NCI-H82 treated with DMSO at 0.1 percent for 48 hours (cell line): ENCODE results near the gene HM13.
A peak's percentile ranks its signal among the peaks of the same experiment; 100 is the strongest.
"Not testable (repeated sequence)": the region's sequence is repeated elsewhere in the genome, so short reads cannot be mapped to it uniquely, and the experiment has no call there.

Experiments
- DNase-seq: peaks from one replicate; lab custom pipeline; 2025; ENCODE audit not compliant: unreplicated experiment; lab: John Stamatoyannopoulos, UW

The HM13 gene, protein sequence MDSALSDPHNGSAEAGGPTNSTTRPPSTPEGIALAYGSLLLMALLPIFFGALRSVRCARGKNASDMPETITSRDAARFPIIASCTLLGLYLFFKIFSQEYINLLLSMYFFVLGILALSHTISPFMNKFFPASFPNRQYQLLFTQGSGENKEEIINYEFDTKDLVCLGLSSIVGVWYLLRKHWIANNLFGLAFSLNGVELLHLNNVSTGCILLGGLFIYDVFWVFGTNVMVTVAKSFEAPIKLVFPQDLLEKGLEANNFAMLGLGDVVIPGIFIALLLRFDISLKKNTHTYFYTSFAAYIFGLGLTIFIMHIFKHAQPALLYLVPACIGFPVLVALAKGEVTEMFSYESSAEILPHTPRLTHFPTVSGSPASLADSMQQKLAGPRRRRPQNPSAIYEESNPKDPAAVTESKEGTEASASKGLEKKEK

DNA sequence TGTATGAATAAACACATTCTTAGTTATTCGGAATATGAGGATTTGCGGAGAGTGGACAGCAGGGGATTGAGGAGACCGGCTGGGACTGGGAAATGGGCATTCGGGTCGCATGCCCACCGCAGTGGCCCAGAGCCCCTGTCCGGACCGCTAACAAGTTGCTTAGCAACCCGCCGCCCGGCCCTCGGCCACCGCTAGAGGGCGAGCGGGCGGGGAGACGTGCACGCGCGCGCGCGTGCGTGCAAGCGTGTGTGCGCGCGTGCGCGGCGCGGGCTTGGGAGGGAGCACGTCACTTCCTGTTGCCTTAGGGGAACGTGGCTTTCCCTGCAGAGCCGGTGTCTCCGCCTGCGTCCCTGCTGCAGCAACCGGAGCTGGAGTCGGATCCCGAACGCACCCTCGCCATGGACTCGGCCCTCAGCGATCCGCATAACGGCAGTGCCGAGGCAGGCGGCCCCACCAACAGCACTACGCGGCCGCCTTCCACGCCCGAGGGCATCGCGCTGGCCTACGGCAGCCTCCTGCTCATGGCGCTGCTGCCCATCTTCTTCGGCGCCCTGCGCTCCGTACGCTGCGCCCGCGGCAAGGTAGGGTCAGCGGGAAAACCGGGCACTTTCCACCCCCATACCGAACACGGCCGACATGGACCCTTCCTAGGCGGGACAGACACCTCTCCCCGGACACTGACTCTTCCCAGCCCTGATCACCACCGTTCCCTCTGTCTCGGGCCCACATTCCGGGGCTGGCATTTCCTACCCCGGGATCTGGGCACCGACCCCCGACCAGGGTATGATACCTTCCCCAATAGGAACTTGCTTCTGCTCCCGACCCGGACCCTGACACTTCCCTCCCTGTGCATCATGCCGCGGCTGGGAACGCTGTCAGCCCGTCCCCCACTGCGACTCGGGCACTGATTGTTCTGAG is at the start of gene HM13:
Gene HM13, plus strand, starts transcription at position 289 of the 918 bp plus-strand sequence. Its CDS starts 110 bp downstream, at position 399.
- peak; percentile 52 for DNase-seq

DNA sequence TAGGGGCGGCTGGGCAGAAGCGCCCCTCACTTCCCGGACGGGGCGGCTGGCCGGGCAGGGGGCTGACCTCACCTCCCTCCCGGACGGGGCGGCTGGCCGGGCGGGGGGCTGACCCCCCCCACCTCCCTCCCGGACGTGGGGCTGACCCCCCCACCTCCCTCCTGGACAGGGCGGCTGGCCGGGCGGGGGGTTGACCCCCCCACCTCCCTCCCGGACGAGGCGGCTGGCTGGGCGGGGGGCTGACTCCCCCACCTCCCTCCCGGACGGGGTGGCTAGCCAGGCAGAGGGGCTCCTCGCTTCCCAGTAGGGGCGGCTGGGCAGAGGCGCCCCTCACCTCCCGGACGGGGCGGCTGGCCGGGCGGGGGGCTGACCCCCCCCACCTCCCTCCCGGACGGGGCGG is 43.3 kb upstream of the HM13 start:
- not testable (repeated sequence) for DNase-seq

DNA sequence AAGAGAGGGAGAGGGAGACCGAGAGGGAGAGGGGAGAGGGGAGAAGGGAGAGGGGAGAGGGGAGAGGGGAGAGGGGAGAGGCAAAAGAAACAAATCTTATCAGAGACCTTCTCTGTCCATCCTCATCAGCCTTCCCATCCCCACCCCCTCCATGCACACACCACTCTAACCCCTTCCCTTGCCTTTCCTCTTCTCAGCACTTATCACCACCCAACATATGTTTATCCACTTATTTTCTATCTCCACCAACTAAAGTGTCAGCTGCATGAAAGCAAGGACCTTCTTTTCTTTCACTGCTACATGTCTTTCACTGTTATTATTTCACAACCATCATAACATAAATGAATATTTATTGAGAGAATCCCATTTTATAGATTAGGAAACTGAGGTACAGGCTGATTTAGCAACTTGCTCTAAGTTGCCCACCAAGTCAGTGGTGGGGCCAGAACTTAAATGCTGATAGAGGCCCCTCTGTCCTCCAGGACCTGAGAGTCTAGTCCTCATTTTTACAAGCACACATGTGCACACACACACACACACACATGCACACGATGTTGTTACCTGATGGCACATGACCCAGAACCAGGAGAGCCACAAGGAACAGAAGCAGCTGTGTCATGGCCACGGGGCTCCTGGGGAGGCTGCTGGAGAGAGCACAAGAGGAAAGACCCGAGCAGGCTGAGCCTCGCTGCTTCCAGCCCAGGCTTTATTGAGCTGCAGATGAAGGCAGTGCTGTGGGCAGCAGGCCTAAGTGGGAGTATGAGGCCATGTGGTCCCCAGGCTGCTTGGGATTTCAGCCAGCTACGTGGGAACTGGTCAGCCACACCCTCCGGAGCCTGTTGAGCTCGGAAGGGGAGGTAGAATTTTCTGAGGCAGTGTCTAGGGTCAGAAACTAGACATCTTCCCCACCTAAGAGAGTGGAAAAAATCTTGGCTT is 41.6 kb upstream of the HM13 start:
- DNase-seq: no peak

DNA sequence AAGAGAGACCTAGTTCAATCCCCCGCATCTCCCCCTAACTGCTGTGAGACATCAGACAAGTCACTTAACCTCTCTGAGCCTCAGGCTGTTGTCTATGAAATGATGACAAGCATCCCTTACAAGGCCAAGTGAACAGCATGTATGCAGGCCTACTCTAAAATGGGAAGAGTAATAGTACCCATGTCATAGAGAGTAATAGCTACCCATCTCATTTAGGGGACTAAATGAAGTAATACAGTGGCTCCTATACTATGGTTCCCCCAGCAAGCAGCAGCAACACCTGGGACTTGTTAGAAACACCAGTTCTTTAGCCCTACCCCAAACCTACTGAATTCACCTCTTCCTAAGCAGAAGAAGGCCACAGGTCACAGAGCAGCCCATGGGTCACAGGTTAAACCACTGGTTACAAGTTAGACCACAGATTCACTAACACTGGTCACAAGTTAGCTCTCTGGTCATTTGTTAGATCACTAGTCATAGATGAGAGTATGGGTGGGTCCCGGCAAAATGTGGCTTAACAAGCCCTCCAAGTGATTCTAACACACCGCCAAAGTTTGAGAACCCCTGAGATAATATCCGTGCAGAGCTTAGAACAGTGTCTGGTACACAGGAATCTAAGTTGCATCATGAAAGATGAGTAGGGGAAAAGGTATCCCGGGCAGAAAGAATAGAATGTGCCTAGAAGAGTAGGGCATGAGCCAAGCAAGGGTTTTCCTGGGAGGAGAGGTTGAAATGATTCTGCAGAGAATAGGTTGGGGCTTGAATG is 40.7 kb upstream of the HM13 start:
- DNase-seq: no peak

DNA sequence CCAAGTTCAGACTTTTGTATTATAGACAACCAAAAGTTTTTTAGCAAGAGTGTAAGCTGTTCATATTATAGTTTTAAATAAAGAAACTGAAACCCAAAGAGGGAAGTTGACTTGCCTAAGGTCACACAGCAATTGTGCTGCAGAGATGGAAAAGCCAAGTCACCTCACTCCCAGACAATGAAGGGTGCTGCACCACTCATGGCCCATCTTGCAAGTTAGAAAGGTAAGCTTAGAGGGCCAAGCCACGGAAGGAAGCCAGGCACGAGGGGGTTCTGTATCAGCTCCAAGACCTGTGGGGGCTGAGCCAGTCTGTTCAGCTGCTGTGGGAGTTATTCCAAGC is 40.2 kb upstream of the HM13 start:
- DNase-seq: no peak

DNA sequence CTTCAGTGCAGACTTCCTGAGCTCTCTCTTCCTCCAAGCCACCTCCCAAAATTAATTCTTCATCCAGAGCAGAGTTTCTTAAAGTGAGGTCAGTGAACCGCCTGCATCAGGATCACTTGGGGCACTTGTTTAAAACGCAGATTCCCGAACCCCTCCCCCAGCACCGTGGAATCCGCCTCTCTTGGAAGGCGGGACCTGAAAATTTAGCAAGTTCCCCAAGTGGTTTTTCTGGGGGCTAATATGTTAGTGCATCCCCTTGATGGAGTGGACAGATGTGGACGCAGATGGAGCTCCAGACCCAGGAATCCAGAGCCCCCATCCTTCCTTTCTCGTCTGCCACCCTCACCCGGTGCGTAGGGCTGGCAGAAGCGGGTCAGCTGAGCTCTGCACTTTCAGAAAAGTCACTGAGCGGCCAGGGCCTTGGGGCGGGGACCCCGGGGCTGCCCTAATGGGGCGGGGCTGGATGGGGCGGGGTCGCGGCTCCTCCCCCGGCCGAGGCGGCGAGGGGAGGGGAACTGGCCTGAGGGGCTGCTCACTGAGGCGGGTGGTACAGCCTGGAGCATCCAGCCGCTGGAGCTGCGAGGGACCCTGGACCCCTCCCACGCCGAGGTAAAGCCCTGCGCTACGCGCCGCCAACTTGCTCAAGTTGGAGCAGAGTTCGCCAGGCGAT is 39.3 kb upstream of the HM13 start, which contains the start of the genes DEFB124 and REM1:
Gene DEFB124, minus strand, starts transcription at position 370 of the 670 bp plus-strand sequence. CDS start 2,114 bp downstream, outside the sequence.
Gene REM1, plus strand, starts transcription at position 531 of the 670 bp plus-strand sequence. CDS start 1,158 bp downstream, outside the sequence.
- no peak for DNase-seq

DNA sequence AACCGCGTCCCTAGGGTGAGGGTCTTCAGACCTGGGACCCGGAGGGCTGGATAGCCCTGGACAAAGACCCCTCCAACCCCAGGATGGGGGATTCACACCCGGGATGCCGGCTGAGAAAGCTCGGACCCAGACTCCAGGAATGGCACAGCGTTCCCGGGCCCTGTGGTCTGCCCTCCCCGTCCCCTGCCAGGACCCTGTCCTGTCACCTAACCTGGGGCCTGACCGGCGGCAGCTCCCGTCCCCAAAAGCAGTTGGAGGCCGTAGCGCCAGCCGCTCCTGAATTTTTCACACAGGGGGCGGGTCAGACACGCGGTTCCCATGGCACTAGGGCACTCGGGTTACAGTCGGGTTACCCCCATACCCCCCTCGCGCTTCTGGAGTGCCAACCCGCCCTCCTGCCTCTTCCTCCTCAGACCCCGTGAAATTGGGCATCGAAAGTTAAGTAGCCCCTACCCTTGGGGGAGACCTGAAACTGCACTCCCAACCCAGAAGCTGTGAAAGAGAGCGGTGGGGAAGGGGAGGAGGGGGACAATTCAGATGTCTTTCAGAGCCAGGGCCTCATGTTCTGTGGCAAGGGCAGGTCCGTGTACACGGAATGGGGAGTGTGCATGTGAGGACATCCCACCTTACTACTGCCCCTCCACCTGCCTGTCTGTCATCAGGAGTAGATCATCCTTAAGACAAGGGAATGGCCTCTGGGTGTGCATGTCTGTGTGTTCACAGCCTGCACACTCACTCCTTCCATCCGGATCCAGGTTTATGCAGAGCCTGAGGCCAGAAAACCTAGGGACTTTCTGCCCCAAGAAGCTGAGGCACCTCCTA is 38.6 kb upstream of the HM13 start:
- no peak for DNase-seq

DNA sequence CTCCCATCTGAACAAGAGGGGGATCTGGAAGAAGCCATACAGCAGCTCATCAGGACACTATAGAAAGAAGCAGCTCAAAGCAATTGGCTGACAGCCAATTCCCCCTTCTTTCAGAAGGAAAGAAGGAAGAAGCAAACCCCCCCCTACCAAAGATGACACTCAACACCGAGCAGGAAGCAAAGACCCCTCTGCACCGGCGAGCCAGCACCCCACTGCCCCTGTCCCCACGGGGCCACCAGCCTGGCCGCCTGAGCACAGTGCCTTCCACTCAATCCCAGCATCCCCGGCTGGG is 38.0 kb upstream of the HM13 start:
- DNase-seq: no peak

DNA sequence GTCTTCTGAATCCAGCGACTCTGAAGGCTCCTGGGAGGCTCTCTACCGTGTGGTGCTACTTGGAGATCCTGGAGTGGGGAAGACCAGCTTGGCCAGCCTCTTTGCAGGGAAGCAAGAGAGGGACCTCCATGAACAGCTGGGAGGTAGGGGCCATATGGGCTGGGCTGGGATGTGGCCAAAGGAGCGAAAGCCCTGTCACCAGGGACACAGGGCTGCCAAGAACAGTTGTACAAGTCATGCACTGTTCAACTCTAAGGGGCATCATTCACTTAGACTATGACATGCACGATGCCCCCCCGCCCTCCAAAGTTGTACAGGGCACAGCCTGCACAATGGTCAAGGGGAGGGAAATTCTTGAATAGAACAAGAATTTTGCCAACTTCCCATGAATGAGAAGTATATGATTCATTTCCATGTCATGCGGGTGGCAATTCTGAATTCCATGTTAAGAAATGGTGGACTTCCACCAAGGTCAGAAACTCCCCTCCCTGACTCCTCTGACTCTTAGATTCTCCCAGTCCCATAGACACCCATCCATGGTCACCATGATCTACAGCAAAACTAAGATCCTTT is 37.5 kb upstream of the HM13 start:
- no peak for DNase-seq

DNA sequence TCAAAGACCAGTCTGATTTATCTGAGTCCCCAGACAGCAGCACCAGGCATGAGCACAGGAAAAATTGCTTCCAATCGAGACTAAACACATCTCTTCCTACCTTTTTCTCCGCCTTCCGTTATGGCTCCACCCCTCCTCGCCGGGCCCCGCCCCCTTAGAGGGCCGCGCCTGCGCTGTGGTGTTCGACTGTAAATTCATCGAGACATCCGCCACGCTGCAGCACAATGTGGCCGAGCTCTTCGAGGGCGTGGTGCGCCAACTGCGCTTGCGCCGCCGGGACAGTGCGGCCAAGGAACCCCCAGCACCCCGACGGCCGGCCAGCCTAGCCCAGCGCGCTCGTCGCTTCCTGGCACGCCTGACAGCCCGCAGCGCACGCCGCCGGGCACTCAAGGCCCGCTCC is 30.2 kb upstream of the HM13 start:
- peak; percentile 22 for DNase-seq

DNA sequence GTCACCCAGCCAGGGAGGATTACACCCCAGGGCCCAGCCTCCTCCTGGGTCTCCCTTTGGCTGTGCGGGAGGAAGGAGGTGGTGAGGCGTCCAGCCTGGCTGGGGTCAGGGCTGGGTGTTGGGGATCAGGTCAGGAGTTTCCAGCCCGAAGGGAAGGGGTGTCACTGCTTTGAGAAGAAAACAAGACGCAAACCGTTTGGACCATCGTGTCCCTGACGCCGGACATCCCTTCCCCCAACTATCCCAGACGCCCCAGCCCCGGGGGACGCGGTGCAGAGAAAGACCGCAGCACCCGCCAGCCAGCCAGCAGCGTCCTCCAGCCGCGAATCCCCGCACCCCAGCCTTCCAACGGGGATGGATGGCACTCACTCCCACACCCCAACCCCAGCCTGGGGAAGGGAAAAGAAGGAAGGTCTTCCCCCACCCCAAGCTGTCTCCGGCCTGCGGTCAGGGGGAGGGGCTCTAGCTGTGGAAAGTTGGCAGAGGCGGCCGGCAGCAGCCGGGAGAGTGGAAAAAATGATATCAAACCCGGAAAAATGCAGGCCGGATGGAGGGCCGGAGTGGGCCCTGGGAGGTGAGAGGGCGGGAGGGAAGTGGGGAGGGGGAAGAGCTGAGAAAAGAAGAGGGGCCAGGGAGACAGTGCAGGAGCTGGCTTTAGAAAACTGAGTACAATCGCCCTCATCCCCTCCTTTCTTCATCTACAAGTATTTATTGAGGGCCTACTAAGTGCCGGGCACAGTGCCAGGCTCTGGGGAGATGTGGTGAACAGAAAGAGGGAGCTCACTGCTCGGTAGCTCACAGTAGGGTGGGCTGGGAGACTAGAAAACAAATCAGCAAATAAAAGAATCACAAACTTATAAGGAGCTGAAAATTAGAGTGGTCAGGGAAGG is 28.5 kb upstream of the HM13 start:
- DNase-seq: no peak

DNA sequence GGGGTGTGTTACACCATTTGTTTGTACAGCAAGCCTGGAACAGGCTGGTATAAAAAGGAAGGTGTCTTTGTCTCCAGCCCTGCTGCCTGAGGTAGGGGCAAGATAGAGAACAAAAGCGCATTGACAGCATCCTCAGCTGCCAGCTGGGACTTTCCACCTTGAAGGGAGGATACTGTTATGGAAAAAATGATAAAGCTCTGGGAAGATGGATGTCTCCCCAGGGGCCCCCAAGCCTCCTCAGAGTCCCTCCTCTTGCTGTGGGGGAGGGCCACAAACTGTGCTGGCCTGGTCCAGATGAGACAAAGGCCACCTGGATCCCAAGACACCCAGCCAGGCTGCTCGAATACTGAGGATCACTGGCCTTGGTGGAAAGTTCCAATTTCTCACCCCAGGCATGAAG is 26.1 kb upstream of the HM13 start:
- no peak for DNase-seq

DNA sequence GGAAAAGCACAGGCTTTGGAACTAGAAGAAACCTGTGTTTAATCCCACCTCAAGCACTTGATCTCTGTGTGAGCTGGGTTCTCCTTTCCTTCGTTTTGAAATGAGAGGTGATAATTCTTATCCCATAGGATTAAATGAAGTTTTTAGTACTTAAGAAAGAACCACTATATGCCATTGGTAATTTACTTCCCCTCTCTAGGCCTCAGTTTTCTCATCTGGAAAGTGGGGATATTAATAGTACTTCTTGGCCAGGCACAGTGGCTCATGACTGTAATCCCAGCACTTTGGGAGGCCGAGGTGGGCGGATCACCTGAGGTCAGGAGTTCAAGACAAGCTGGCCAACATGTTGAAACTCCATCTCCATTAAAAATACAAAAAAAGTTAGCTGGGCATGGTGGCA is 25.1 kb upstream of the HM13 start:
- DNase-seq: no peak

DNA sequence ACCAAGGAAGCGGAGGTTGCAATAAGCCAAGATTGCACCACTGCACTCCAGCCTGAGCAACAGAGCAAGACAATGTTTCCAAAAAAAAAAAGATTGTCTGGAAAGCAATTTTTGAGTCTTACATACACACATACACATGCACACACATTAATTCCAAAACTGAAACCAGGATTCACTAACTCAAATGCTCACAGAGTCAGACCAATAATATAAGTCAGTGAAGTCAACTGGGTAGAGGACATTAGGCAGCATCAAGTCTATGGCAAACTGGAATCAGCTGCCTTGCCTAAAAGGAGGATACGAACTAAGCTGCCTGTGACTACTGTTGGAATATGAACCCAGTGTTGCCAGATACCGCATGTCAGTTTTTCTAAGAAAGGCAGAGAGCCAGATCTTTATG is 23.5 kb upstream of the HM13 start:
- DNase-seq: no peak

DNA sequence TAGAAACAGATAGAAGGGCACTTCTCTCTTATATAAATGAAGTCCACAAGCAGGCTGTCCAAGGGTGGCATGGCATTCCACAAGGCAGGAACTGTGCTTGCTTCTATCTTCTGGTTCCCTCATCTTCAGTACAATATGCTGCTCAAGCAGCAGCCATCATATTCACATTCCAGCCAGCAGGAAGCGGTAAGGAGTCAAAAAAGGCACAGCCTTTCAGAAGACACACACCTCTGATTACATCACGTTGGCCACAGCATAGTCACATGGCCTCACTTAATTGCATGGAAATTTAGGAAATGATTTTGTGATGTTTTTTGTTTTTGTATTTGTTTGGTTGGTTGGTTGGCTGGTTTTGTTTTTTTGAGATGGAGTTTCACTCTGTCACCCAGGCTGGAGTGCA is 20.1 kb upstream of the HM13 start:
- peak; percentile 32 for DNase-seq

DNA sequence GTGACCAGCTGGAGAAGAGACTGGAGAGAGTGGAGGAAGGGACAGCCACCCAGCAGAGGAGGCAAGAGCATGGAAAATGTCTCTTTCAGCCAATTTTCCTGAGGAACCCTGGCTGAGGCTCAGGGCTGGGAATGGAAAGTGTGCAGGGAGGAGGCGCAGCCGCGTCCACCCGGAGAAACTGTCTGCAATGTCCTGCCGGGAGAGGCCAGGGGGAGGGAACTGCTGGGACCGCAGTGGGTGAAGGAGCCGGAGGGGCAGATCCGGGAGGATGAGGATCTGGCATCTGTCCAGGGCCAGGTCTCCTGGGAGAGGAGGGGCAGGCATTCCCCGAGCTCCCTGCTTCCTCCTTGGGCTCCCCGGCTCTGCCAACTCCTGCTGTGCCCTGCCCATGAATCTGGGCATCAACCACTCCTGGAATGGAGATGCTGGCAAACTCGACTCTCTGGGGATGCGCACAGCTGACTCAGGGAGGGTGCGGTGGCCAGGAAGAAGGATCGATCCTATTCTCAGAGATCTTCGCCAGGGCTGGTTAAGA is 17.4 kb upstream of the HM13 start:
- DNase-seq: no peak

DNA sequence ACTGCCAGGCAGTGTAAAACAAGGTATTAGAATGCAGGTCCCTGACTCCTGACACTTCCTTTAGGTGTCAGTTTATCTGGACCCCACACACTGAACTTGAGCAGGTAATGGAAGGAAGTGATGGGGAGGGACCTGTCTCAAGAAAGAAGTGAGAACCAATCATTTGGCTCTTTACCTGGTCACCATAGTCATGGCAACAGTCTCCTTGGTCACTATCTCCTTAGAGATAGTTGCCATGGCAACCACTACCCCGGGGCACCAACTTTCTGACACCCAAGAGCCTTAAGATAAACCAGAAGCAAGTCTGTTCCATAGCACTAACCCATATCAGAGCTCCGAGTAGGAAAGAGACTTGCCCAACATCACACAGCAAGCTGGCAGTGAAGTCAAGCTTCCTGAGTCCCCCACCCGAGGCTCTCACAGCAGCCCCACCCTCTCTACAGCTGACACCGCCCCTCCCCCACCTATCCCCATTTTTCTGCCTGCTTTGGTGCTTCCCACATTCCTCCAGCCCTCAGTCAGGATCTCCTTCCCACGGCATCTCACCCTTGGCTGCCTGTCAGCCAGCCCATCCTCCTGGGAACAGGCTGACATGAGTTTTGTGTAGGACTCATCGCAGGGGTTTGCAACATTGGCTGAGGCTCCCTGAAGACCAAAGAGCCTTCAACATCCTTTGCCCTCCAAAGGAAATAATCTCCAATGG is 16.3 kb upstream of the HM13 start:
- DNase-seq: no peak
